ENCODE measurements around the gene TRIM5. TPM values are rescaled to one million over a fixed set of nuclear protein-coding genes. Genes with fewer than 3 reads are reported as not detected.
"Not testable (repeated sequence)": the region's sequence is repeated elsewhere in the genome, so short reads cannot be mapped to it uniquely, and the experiment has no call there.

The TRIM5 gene
- total RNA-seq, 1 donor from 2014 or later = 4.5 TPM

DNA sequence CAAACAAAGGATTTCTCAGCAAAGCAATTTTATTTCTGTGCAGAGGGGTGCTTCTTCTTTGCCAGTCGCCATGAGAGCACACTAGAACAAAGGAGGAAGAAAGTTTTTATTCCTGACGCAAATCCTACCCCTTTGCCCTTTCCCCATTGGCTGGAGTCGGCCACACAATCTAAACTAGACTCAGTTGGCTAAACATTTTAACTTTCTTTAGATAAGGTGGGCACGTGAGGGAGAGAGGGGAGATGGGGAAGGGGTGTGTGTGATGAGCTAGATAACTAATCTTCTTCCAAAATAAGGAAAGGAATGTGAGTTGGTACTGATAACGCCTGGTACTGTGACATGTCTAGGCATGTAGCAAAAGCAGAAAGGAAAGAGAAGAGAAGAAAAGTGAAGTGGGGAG, 5.3 kb upstream of the TRIM5 start:
- DNase-seq (ENCODE audit: low spot score in 2 of 2) (no peak), FAIRE-seq (no peak)

DNA sequence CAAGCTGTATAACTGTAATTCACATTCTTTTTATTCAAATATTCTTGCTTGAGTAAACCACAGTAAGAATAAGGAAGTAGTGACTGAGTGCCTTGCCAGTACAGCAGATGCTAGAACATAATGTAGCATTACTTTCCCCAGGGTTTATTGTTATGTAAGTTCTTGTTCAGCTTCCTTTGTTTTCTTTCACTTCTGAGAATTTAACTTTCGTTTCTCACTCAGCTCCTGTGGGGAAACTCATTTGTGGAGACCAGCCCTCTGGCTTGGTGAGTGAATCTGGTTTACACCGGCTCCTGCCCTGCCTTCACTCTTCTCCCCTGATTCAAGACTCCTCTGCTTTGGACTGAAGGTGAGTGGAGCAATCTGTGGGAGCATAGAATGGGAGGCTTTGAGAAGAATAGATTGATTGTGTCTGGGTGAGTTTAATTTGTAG, 4.7 kb upstream of the TRIM5 start, which contains the start of gene TRIM22:
Gene TRIM22 (plus strand): TSS at position 240 of the 433 bp plus-strand sequence. CDS start 6,443 bp downstream, outside the sequence.
- FAIRE-seq (no peak), DNase-seq (ENCODE audit: low spot score in 2 of 2) (peak in 1 of 2 donors; percentile 45)

DNA sequence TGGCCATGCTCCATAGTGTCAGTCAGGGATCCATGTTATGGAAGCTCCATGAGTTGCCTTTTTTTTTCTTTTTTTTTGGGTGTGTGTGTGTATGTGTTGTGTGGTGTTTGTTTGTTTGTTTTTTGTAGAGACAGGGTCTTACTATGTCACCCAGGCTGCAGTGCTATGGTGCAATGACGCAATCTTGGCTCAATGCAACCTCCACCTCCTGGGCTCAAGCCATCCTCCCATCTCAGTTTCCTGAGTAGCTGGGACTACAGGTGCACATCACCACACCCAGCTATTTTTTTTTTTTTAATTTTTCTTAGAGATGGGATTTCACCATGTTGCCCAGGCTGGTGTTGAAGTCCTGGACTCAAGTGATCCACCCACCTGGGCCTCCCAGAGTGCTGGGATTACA, 3.6 kb upstream of the TRIM5 start:
- no peak for FAIRE-seq

DNA sequence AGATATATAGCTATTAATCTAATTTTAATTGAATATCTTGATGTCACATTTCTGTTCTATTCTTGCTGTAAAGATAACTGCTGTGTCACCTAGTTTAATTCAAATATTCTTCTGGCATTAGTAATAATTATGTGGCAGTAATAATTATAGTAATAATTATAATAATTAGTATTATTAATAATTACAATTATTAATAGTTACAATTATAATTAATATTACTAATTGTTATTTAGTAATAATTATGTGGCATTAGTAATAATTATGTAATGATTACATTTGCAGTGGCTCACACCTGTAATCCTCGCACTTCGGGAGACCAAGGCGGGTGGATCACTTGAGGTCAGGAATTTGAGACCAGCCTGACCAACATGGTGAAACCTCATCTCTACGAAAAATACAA, 1.6 kb upstream of the TRIM5 start:
- no peak for FAIRE-seq

More for the DNA sequence above, 3.6 kb upstream of the TRIM5 start:
- DNase-seq (ENCODE audit: low spot score in 2 of 2) = no peak

DNA sequence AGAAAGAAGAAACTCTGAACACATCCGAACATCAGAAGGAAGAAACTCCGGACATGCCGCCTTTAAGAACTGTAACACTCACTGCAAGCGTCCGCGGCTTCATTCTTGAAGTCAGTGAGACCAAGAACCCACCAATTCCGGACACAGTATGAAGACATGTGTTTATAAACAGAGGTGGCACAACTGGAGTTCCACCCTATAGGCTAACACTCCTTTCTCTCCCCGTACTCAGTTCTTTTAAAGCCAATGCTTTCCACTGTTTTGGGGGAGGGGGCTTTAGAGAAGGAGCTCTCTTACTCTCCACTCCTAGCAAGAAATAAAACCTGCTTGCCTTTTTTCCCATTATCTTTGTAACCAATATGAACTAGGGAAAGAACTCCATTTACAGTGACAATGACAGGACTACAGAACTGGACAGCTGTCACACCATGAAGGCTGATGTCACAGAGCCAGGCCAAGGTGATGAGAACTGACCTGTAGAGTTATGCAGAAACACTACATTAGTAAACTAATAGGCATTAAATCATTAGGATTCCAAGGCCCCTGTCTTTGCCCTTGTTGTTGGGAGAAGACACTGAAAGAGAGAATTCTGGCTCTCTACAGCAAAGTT, 733 bp downstream of the TRIM5 start:
- FAIRE-seq = no peak
- DNase-seq (ENCODE audit: low spot score in 2 of 2) = no peak

More for the DNA sequence above, 1.6 kb upstream of the TRIM5 start:
- no peak for DNase-seq (ENCODE audit: low spot score in 2 of 2)

DNA sequence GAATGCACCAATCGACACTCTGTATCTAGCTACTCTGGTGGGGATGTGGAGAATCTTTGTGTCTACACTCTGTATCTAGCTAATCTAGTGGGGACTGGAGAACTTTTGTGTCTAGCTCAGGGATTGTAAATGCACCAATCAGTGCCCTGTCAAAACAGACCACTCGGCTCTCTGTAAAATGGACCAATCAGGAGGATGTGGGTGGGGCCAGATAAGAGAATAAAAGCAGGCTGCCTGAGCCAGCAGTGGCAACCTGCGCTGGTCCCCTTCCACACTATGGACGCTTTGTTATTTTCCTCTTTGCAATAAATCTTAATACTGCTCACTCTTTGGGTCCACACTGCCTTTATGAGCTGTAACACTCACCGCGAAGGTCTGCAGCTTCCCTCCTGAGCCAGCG, 1.3 kb downstream of the TRIM5 start:
- not testable (repeated sequence) for FAIRE-seq; DNase-seq (ENCODE audit: low spot score in 2 of 2)

DNA sequence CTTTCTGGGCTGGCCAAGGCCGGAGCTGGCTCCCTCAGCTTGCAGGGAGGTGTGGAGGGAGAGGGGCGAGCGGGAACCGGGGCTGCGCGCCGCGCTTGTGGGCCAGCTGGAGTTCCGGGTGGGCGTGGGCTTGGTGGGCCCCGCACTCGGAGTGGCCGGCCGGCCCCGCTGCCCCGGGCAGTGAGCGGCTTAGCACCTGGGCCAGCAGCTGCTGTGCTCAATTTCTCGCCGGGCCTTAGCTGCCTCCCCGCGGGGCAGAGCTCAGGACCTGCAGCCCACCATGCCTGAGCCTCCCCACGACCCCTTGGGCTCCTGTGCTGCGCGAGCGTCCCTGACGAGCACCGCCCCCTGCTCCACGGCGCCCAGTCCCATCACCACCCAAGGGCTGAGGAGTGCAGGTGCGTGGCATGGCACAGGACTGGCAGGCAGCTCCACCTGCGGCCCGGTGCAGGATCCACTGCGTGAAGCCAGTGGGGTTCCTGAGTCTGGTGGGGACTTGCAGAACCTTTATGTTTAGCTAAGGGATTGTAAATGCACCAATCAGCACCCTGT, 1.9 kb downstream of the TRIM5 start:
- not testable (repeated sequence) for FAIRE-seq; DNase-seq (ENCODE audit: low spot score in 2 of 2)

DNA sequence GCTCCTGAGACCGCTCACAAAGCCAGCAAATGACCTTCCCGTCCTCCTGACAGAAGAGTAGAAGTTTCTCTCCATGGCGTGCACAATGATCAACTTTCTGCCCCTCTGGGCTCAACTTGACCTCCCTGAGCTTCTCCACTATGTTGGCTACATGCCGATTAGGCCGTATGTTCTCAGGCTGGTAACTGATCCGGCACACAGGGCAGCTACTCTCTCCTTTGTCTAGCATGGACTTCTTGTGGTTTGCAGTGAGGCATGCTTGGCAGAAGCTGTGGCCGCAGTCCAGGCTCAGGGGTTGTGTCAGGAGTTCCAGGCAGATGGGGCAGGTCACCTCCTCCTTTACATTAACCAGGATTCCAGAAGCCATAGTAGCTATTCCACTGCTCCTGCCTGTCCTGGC, 5.1 kb downstream of the TRIM5 start:
- no peak for FAIRE-seq
- DNase-seq (ENCODE audit: low spot score in 2 of 2) = no peak

DNA sequence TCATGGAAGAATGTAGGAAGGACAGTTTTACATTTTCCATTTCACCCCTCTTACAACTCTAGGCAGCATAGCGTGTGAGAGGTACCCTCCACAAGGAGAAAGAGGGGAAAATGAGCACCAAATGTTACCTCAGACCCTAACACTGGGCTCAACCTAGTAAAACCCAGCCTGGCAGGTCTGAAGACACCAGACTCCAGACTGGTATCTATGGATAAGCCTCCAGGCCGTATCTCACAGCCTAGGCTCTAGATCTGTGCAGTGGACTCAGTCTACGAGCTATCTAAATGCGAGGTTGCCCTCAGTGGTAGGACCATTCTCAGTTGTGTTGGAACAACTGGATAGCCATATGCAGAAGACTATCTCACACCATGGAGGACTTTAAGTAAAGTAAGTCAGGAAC, 10.5 kb downstream of the TRIM5 start:
- no peak for FAIRE-seq
- no peak for DNase-seq (ENCODE audit: low spot score in 2 of 2)

DNA sequence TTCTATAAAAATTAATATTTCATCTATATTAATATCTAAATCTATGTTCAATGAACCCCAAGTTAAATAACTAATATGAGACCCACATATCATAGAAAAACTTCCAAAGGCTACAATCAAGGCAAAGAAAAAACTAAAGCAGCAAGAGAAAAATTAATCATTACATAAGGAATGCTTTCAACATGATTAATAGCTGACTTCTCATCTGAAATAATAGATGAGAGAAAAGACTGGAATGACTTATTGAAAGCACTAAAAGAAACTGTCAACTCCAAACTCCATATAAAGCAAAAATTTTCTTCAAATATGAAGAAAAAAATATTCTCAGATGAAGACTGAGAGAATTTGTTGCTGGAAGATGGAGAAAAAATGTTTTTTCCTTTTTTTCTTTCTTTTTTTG, 13.0 kb downstream of the TRIM5 start:
- no peak for DNase-seq (ENCODE audit: low spot score in 2 of 2)
- FAIRE-seq = no peak

DNA sequence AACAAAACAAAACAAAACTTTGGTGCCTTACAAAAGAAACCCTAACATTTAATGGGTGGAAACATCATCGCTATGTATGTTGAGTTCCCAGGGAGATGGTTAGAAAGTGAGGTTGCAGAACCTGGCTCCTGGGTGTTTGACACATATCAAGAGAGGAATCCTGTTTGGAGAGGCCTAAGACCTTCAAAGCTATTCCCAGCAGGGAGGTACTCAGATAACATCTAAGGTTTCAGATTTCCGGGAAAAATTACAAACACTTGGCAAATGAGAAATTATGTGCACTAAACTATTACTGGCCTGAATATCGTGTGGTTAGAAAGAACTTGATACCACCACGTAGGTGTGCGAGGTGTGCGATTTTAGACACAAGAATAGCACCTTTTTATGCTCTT, 18.5 kb downstream of the TRIM5 start:
- FAIRE-seq (no peak), DNase-seq (ENCODE audit: low spot score in 2 of 2) (no peak)

DNA sequence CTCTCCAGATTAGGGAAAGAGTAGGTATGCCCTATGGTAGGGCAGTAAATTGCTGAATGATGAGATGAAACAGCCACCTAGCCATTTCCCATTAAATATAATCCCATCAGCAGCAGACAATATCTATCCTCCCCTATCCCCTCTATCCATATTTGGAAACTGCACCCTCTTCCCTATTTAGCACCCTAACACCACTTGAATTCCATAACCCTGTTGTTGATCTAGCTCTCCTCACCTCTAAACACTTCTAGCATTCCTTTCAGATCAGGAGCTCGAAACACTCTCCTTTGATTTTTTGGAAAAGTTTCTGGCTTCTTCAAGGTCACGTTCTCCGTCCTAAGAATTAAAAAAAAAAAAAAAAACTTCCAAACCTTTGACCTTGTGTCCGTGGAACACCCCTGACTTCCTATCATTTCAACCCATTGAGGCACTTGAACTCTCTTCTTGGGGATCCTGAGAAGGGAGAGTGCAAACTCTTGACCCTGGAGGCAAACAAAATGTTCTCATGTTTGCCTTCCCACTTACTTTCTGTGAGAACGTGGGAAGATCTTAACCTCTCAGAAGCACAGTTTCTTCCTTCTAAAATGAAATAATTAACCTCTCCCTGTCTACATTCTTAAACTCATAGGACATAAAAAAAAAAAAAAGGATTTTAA, 19.0 kb downstream of the TRIM5 start:
- DNase-seq (ENCODE audit: low spot score in 2 of 2) (no peak), FAIRE-seq (no peak)

DNA sequence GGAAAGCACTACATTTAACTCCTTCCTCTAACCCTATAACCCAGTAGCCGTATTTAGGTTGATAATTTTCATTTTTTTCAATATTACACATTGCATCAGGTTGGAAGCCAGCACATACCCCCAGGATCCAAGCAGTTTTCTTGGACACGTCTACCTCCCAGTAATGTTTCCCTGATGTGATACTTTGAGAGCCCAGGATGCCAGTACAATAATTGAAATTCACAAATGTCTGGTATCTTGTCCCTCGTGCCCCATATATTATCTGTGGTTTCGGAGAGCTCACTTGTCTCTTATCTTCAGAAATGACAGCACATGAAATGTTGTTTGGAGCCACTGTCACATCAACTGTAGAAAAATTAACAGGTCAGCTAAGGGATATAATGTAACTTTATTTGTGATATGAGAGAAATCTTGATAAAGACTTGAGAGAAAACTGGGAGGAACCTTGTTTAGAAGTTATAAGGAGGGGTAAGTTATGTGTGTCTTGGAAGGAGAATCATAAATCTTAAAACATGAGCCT, 19.8 kb downstream of the TRIM5 start:
- FAIRE-seq (no peak), DNase-seq (ENCODE audit: low spot score in 2 of 2) (no peak)

DNA sequence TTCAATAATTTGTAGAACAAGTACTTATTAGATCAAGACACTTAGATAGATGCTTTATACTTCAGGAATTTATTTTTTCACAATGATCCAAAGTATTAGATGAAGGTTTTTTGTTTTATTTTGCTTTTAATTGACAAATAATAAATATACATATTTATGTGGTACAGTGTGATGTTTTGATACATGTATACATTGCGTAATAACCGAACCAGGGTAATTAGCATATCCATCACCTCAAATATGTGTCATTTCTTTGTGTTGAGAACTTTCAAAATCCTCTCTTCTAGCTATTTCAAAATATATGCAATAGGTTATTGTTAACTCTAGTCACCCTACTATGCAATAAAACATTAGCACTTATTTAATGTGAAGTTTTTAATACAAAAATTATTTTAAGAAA, 21.4 kb downstream of the TRIM5 start:
- FAIRE-seq = peak; percentile 3
- no peak for DNase-seq (ENCODE audit: low spot score in 2 of 2)

DNA sequence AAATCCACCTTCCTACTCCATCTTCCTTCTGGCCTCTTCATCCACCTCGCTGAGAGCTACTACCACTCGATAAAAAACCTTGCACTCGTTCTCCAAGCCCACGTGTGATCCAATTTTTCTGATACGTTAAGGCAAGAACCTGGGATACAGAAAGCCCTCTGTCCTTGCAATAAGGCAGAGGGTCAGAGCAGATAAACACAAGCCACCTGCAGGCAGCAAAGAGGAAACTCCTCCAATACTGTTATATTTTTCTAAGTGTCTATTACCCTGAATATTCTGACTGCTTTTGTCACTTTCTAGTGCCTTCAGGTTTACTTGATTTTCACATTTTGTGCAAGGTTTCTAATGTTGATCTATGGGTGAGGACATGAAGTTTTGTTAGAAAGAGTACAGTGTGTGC, 26.6 kb downstream of the TRIM5 start:
- DNase-seq (ENCODE audit: low spot score in 2 of 2) (no peak), FAIRE-seq (no peak)

DNA sequence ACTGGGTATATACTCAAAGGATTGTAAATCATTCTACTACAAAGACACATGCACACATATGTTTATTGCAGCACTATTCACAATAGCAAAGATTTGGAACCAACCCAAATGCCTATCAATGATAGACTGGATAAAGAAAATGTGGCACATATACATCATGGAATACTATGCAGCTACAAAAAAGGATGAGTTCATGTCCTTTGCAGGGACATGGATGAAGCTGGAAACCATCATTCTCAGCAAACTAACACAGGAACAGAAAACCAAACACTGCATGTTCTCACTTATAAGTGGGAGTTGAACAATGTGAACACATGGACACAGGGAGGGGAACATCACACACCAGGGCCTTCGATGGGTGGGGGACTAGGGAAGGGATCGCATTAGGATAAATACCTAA, 27.9 kb downstream of the TRIM5 start:
- FAIRE-seq; DNase-seq (ENCODE audit: low spot score in 2 of 2): not testable (repeated sequence)

DNA sequence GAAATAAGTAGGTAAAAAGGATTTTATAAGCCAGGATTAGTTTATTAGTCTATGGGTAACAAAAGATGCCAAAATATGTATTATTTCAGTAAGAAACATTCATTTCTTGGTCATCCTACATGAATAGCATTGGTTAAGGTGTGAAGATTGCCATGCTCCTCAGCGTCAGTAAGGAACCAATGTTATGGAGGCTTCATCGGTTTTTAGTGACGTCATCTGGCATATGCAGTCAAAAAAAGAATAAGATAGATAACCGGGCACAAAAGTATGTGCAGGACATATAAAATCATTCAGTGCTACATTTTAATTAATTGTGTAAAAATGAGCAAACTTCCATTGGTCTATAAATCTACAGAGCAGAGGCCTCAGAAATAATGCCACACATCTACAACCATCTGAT, 29.4 kb downstream of the TRIM5 start:
- DNase-seq (ENCODE audit: low spot score in 2 of 2) = no peak
- no peak for FAIRE-seq

DNA sequence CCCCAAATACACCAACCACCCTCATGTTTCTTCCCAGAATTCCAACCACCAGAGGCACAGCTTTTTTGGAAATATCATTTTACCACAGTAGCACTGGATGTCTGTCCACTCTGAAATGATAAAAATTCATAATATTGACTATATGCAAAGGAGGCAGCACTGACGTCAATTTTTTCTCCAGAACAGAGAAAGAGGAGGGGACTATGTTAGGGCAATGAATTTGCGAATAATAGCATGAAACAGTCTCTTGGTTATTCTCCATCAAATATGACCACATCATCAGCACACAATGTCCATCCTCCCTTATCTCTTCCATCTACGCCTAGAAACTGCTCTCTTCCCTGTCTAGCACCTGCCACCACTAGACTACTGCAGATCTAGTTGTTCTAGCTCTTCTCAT, 38.7 kb downstream of the TRIM5 start:
- FAIRE-seq (no peak), DNase-seq (ENCODE audit: low spot score in 2 of 2) (no peak)

DNA sequence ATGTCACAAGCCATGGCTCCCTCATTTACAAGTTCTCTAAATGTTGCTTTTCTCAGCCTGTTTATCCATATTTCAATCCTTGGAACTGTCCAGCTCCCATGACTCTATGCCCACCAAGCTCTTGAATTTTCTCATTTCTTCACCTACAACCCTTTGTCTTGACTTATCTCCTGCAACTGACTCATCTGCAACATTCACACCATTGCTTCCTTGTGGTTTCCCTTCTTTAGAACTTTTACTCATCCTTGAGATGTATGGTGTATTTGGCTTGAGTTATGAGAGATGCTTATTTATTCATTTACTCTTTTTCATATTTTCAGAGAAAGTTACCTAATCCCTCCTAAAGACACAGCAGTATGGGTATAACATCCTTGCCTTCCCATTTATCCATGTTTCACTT, 41.3 kb downstream of the TRIM5 start:
- FAIRE-seq = no peak
- no peak for DNase-seq (ENCODE audit: low spot score in 2 of 2)

DNA sequence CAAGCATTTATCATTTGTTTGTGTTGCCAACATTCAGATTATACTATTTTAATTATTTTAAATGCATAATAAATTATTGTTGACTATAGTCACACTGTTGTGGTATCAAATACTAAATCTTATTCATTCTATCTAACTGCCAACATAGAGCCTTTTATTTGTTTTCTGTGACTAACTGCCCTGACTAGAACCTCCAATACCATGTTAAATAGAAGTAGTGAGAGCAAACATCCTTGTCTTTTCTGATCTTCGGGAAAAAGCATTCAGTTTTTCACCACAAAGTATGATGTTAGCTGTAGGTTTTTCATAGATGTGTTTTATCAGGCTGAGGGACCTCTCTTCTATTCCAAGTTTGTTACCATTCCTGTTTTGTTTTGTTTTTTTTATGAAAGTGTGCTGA, 44.9 kb downstream of the TRIM5 start:
- DNase-seq (ENCODE audit: low spot score in 2 of 2) (no peak), FAIRE-seq (no peak)

DNA sequence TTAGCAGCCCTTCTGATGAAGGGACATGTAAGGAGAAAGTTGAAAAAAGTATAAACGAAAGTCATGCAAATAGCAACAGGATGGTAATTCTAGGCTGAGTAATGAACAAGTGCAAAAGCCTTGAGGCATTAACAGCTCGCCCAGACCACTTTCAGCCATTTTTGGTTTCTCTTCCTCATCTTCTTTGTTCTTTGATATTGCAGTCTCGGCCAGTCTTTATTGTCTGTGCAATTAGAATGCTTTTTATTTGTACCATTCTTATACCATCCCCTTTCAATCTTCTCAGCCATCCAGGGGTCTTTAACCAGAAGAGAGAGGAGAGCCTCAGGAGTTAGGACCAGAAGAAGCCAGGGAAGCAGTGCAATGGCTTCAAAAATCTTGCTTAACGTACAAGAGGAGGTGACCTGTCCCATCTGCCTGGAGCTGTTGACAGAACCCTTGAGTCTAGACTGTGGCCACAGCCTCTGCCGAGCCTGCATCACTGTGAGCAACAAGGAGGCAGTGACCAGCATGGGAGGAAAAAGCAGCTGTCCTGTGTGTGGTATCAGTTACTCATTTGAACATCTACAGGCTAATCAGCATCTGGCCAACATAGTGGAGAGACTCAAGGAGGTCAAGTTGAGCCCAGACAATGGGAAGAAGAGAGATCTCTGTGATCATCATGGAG, 52.8 kb downstream of the TRIM5 start:
- no peak for FAIRE-seq

More for the DNA sequence above, 52.8 kb downstream of the TRIM5 start:
- DNase-seq (ENCODE audit: low spot score in 2 of 2) = no peak

Data from frontal cortex (tissue), 4 donors.